Fibroblast of skin of left biceps (primary cell): ENCODE data around the gene ESRP2.
A peak's percentile ranks its signal among the peaks of the same experiment; 100 is the strongest.

ENCODE experiments used
- DNase-seq, 2 experiments: peaks; one replicate each; pipeline ENCODE4 v3.0.0-alpha.2; 2013; ENCODE audit warnings: low read depth in 2 of 2

The ESRP2 gene

GRCh38 chr16:68217506-68217905 is 18.4 kb downstream of the ESRP2 start:
- no peak for DNase-seq

GRCh38 chr16:68216240-68216639 is 19.7 kb downstream of the ESRP2 start:
- DNase-seq, result no peak

- DNase-seq, result no peak
Measured at GRCh38 chr16:68215302-68215701, 20.6 kb downstream of the ESRP2 start.

GRCh38 chr16:68214726-68215125 is 21.2 kb downstream of the ESRP2 start:
- DNase-seq, result no peak

GRCh38 chr16:68206245-68206644 is 29.7 kb downstream of the ESRP2 start:
- DNase-seq, result no peak

GRCh38 chr16:68202091-68202519 is 33.8 kb downstream of the ESRP2 start:
- DNase-seq, result no peak

GRCh38 chr16:68200088-68200783 is 35.7 kb downstream of the ESRP2 start:
- peak in 1 of 2 experiments; percentile 4 for DNase-seq

GRCh38 chr16:68197250-68197649 is 38.7 kb downstream of the ESRP2 start:
- no peak for DNase-seq

GRCh38 chr16:68194251-68194650 is 41.7 kb downstream of the ESRP2 start:
- DNase-seq, result no peak

- no peak for DNase-seq
Measured at GRCh38 chr16:68190736-68191510, 45.0 kb downstream of the ESRP2 start.

- DNase-seq, result no peak
Measured at GRCh38 chr16:68190081-68190480, 45.8 kb downstream of the ESRP2 start.

GRCh38 chr16:68188170-68188569 is 47.8 kb downstream of the ESRP2 start:
- no peak for DNase-seq

- no peak for DNase-seq
Measured at GRCh38 chr16:68187505-68187904, 48.4 kb downstream of the ESRP2 start.

- no peak for DNase-seq
Measured at GRCh38 chr16:68186877-68187276, 49.0 kb downstream of the ESRP2 start.

GRCh38 chr16:68183046-68183445 is 52.9 kb downstream of the ESRP2 start:
- no peak for DNase-seq

- DNase-seq, result no peak
Measured at GRCh38 chr16:68179855-68180254, 56.1 kb downstream of the ESRP2 start.

- DNase-seq, result no peak
Measured at GRCh38 chr16:68179196-68179795, 56.6 kb downstream of the ESRP2 start.
